Uterus (tissue), 2 donors: ENCODE measurements around the gene TMEM245.

ENCODE experiments used
- POLR2A ChIP-seq, 2 donors: fragments of 450-650 bp; IDR thresholded peaks; one replicate each; pipeline ENCODE4 v1.6.1; 2016; ENCODE audit warnings: antibody characterized with exemption in 2 of 2, mild to moderate bottlenecking in 1 of 2, moderate library complexity in 1 of 2
- TF ChIP-seq, protein P1 (sequence below), 4 experiments: fragments of 200-600 bp in 2 of 4; fragments of 450-650 bp in 2 of 4; sonication (generic) in 2 of 4; IDR thresholded peaks; one replicate each; pipeline ENCODE4 v1.5.1; 2016 to 2019; ENCODE audit warnings: antibody characterized with exemption in 4 of 4, mild to moderate bottlenecking in 2 of 4, moderate library complexity in 1 of 4

DNA sequence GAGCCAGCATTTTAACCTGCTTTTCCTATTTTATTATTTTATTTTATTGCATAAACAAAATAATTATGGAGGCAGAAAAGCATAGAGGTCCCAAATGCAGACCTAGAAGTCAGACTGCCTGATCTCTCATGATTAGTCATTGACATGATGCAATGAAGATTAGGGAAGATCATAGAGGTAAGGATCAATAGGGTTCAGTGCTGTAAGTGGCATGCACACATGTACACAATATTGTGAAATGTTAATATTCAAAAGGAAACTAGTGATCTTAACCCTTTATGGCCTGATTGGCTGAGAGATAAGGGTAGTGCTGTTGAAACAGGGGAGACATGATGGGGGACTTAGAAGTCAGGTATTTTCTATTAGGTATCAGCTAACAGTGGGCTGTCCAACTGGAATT lies 48.4 kb upstream of the TMEM245 start:
- TF ChIP-seq, protein P1, sequence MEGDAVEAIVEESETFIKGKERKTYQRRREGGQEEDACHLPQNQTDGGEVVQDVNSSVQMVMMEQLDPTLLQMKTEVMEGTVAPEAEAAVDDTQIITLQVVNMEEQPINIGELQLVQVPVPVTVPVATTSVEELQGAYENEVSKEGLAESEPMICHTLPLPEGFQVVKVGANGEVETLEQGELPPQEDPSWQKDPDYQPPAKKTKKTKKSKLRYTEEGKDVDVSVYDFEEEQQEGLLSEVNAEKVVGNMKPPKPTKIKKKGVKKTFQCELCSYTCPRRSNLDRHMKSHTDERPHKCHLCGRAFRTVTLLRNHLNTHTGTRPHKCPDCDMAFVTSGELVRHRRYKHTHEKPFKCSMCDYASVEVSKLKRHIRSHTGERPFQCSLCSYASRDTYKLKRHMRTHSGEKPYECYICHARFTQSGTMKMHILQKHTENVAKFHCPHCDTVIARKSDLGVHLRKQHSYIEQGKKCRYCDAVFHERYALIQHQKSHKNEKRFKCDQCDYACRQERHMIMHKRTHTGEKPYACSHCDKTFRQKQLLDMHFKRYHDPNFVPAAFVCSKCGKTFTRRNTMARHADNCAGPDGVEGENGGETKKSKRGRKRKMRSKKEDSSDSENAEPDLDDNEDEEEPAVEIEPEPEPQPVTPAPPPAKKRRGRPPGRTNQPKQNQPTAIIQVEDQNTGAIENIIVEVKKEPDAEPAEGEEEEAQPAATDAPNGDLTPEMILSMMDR (IDR thresholded peaks at IDR 0.05) = no peak
- TF ChIP-seq POLR2A (IDR thresholded peaks at IDR 0.05) = no peak
